Suprapubic skin (tissue), 4 donors: ENCODE results near the gene DCTN2. TPM values are rescaled to one million over a fixed set of nuclear protein-coding genes. Genes with fewer than 3 reads are reported as not detected.

Experiments used
- DNase-seq, 2 donors: peaks; one replicate each; pipeline ENCODE4 v3.0.0-alpha.2; 2019; ENCODE audit warnings: low spot score in 2 of 2
- H3K27ac ChIP-seq: fragments of 200-600 bp; sonication (generic); one replicate; pipeline ENCODE4 v1.5.1; 2019
- H3K27me3 ChIP-seq: fragments of 200-600 bp; sonication (generic); one replicate; pipeline ENCODE4 v1.5.1; 2019
- H3K36me3 ChIP-seq: fragments of 200-600 bp; sonication (generic); one replicate; pipeline ENCODE4 v1.5.1; 2019
- H3K4me1 ChIP-seq: fragments of 200-600 bp; sonication (generic); one replicate; pipeline ENCODE4 v1.5.1; 2019
- H3K4me3 ChIP-seq: fragments of 200-600 bp; sonication (generic); one replicate; pipeline ENCODE4 v1.5.1; 2019; ENCODE audit warnings: mild to moderate bottlenecking
- H3K9me3 ChIP-seq: fragments of 200-600 bp; sonication (generic); one replicate; pipeline ENCODE4 v1.5.1; 2019
- CTCF ChIP-seq, 2 donors: fragments of 200-600 bp in 1 of 2; fragments of 450-650 bp in 1 of 2; sonication (generic) in 1 of 2; IDR thresholded peaks; one replicate each; pipeline ENCODE4 v1.5.1; 2016 to 2019; ENCODE audit warnings: antibody characterized with exemption in 2 of 2, mild to moderate bottlenecking in 1 of 2, moderate library complexity in 1 of 2
- EP300 ChIP-seq: sonication (generic); formaldehyde crosslinking; IDR thresholded peaks from one replicate; pipeline ENCODE4 v1.6.1; 2017; ENCODE audit warnings: antibody characterized with exemption
- POLR2A ChIP-seq, 2 donors: fragments of 450-650 bp; IDR thresholded peaks; one replicate each; pipeline ENCODE4 v1.6.1; 2017; ENCODE audit warnings: antibody characterized with exemption in 2 of 2, mild to moderate bottlenecking in 2 of 2, moderate library complexity in 2 of 2
- POLR2AphosphoS5 ChIP-seq, 3 donors: sonication (generic); formaldehyde crosslinking; IDR thresholded peaks; one replicate each; pipeline ENCODE4 v1.6.1; 2017; ENCODE audit warnings: antibody characterized with exemption in 3 of 3
- WGBS: methylation state at CpG from one replicate; pipeline ENCODE4 v1.1.5; 2018; 5-methylcytosine and 5-hydroxymethylcytosine counted together
- total RNA-seq, 4 donors: library from RNA; depleted of rRNA; stranded (reverse); fragments of >200 nt; gene quantifications; one replicate each; pipeline ENCODE4 v1.1.0, GENCODE V29; 2016

Gene DCTN2
- total RNA-seq, 4 donors from 2014 or later, result 152 to 242 (median 185) TPM

GRCh38 chr12:57535764-57536596 lies 11.0 kb downstream of the DCTN2 start:
- Histone ChIP-seq H3K27me3 (no peaks in the 10 kb centered on the region), H3K4me3 (no peak overlapping the region), H3K27ac (no peak overlapping the region), H3K9me3 (no peaks in the 10 kb centered on the region), H3K4me1 (no peaks in the 10 kb centered on the region), H3K36me3 (peaks cover 87% of the 10 kb centered on the region)
- TF ChIP-seq EP300 (no peak), POLR2AphosphoS5 (IDR thresholded peaks at IDR 0.05) (no peak)
- peak in 1 of 2 donors; percentile 28 for DNase-seq
- 84% methylated on average over 6 of the region's 6 CpGs for WGBS

DNA sequence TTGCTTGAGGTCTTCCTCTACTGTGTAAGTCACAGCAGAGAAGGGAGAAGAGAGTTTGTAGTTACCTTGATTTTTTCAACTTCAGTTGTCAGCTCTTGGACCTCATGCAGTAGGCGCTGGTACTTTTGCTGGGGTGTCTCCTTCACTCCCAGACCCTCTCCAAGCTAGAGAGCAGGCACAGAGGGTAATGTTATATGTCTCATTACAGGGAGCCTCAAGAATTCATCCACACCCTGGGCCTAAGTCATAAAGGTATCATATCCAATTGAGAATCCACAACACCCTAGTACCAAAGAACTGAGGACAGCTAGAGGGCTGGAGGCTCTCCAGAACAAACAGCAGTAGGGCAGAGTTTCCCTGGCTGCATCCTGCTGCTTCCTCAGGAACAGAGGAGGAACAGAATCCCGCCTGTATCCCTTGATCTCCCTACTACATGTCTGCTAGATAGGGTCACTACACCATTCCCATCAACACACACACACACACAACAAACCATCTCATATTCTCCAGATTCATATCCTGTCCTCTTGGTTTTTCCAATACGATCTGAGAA lies 11.9 kb downstream of the DCTN2 start:
- no peaks in the 10 kb centered on the region for H3K4me1 ChIP-seq
- 94% methylated on average over 3 of the region's 3 CpGs for WGBS
- H3K27me3 ChIP-seq, result no peaks in the 10 kb centered on the region
- no peak overlapping the region for H3K4me3 ChIP-seq
- TF ChIP-seq CTCF (IDR thresholded peaks at IDR 0.05) (no peak), POLR2AphosphoS5 (IDR thresholded peaks at IDR 0.05) (no peak), POLR2A (IDR thresholded peaks at IDR 0.05) (no peak), EP300 (no peak)
- no peak for DNase-seq
- H3K36me3 ChIP-seq, result peaks cover 90% of the 10 kb centered on the region
- no peaks in the 10 kb centered on the region for H3K9me3 ChIP-seq
- no peak overlapping the region for H3K27ac ChIP-seq

- 98% methylated on average over 5 of the region's 5 CpGs for WGBS
- no peaks in the 10 kb centered on the region for H3K9me3 ChIP-seq
- no peak for TF ChIP-seq POLR2AphosphoS5 (IDR thresholded peaks at IDR 0.05)
- TF ChIP-seq POLR2A (IDR thresholded peaks at IDR 0.05), result no peak
- TF ChIP-seq EP300, result no peak
- no peak for TF ChIP-seq CTCF (IDR thresholded peaks at IDR 0.05)
- H3K27me3 ChIP-seq, result no peaks in the 10 kb centered on the region
- no peak overlapping the region for H3K27ac ChIP-seq
- H3K4me3 ChIP-seq, result no peak overlapping the region
- DNase-seq, result no peak
- H3K4me1 ChIP-seq, result no peaks in the 10 kb centered on the region
- peaks cover 90% of the 10 kb centered on the region for H3K36me3 ChIP-seq
Measured at GRCh38 chr12:57534250-57534649, 12.7 kb downstream of the DCTN2 start.

DNA sequence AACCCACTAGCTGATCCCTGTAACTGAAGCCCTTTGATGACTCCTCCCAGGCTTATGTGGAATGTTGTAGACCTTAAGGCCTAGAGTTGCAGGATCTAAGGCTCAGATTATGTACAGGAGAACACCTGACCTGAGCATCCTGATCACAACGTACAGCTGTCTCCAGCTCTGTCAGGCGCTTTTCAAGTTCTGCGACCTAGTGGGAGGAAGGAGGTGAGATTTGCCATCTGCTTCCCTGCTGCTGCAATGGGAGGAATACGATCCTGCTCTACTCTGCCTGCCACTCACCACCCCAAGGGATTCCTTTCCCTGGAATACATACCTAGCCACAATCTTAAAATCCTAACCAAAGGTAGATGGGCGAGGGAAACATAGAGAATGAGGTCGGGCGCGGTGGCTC lies 13.9 kb downstream of the DCTN2 start:
- Histone ChIP-seq H3K4me3 (no peak overlapping the region), H3K27ac (no peak overlapping the region), H3K4me1 (no peaks in the 10 kb centered on the region), H3K36me3 (peaks cover 92% of the 10 kb centered on the region), H3K9me3 (no peaks in the 10 kb centered on the region), H3K27me3 (no peaks in the 10 kb centered on the region)
- WGBS, result 96% methylated on average over 8 of the region's 8 CpGs
- TF ChIP-seq POLR2AphosphoS5 (IDR thresholded peaks at IDR 0.05), result no peak
- TF ChIP-seq CTCF (IDR thresholded peaks at IDR 0.05), result no peak
- no peak for DNase-seq

- DNase-seq, result no peak
- H3K4me1 ChIP-seq, result no peaks in the 10 kb centered on the region
- no CpG with 5 or more reads among the region's 1 CpG for WGBS
- peaks cover 96% of the 10 kb centered on the region for H3K36me3 ChIP-seq
- no peaks in the 10 kb centered on the region for H3K9me3 ChIP-seq
- H3K27ac ChIP-seq, result no peak overlapping the region
- TF ChIP-seq POLR2AphosphoS5 (IDR thresholded peaks at IDR 0.05), result no peak
- no peak overlapping the region for H3K4me3 ChIP-seq
- no peaks in the 10 kb centered on the region for H3K27me3 ChIP-seq
Measured at GRCh38 chr12:57531836-57532235, 15.2 kb downstream of the DCTN2 start.

DNA sequence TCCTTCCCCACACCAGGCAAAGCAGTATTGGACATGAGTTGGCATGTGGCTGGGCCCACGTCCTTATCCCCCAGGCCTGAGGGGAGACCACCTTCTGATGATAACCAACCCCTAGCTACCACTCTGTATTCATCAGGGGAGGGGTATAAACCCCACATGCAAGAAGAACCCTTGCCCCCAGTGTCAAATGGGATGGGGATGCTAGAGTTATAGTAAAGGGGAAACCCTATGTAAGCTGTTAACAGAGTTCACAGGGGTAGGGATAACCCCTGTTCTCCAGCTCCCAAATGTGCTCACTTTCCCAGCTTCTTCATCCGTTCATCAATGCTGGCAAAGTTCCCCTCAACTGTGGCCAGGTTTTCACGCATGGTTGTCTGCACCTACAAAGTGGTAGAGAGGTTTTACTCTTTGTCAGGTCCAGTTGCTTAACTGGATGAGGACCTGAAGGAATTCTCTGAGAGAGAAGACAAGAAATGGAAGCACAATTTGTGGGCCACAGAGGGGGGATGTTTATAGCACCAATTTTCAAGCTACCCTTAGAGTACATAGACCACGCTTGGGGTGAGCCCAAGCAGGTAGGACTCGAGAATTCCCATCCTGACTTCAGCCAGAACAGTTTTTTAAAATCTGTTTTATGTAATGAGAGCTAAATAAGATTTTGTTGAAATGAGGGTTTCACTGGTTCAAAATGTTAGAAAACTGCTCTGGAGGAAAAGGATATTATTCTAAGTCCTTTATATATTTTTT lies 16.4 kb downstream of the DCTN2 start:
- no peak for TF ChIP-seq POLR2AphosphoS5 (IDR thresholded peaks at IDR 0.05)
- no peak for TF ChIP-seq EP300
- no peak for TF ChIP-seq CTCF (IDR thresholded peaks at IDR 0.05)
- no peak for TF ChIP-seq POLR2A (IDR thresholded peaks at IDR 0.05)
- Histone ChIP-seq H3K27ac (no peak overlapping the region), H3K27me3 (no peaks in the 10 kb centered on the region), H3K36me3 (peaks cover 100% of the 10 kb centered on the region), H3K4me3 (no peak overlapping the region), H3K9me3 (no peaks in the 10 kb centered on the region), H3K4me1 (peaks cover 3% of the 10 kb centered on the region)
- 78% methylated on average over 5 of the region's 5 CpGs for WGBS
- no peak for DNase-seq
